GM19035 (cell line): ENCODE results near the gene SPRY2.

Experiments
- ATAC-seq: cut with Tn5 transposase; IDR thresholded peaks from one replicate; pipeline ENCODE4 v1.9.1; 2021; ENCODE audit not compliant: unreplicated experiment

Gene SPRY2, protein sequence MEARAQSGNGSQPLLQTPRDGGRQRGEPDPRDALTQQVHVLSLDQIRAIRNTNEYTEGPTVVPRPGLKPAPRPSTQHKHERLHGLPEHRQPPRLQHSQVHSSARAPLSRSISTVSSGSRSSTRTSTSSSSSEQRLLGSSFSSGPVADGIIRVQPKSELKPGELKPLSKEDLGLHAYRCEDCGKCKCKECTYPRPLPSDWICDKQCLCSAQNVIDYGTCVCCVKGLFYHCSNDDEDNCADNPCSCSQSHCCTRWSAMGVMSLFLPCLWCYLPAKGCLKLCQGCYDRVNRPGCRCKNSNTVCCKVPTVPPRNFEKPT

DNA sequence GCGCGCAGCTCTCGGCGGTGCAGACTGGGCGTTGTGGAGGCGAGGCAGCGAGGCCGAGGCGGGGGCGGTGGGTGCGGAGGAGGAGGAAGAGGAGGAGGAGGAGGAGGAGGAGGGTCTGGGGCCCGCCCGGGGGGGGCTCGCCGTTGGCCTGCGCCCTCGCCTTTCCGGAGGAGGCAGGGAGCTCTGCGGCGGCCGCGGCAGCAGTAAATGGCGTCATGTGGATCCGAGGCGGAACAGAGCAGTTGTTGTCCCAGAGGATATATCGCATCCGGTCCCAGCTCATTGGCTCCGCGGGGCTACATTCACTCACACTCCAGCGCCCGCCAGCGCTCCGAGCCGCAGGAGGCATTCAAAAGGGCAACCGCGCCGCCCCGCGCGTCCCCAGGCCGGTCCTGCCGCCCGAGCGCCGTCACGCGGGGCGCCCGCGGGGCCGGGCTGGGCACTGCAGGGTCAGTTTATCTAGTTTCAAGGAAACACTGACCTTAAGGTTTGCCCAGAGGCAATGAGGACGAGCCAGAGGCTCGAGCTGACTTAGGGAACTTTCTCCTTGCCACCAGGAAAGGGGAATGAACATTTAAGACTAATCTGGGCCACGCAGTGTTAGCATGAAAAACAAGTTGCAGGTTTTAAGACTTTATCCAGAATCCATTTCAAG lies at the start of gene SPRY2:
TSS of gene SPRY2 (minus strand) at position 26 of the 655 bp plus-strand sequence. CDS start 3,421 bp downstream, outside the sequence.
- peak; percentile 47 for ATAC-seq

DNA sequence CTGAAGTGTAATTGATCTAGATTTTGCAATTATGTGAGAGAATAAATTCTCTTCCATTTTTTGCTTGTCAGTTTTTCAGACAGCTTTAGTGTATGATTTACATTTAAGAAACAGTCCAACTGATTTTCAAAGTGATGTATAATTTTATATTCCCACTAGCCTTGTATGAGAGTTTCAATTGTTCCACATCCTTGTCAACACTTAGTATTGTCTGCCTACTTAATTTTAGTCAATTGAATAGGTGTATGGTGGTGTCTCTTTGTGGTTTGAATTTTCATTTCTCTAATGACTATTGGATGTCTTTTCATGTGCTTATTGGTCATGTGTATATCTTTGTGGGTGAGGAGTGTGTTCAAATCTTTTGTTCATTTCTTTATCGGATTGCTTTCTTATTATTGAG lies 49.4 kb upstream of the SPRY2 start:
- ATAC-seq, result no peak

DNA sequence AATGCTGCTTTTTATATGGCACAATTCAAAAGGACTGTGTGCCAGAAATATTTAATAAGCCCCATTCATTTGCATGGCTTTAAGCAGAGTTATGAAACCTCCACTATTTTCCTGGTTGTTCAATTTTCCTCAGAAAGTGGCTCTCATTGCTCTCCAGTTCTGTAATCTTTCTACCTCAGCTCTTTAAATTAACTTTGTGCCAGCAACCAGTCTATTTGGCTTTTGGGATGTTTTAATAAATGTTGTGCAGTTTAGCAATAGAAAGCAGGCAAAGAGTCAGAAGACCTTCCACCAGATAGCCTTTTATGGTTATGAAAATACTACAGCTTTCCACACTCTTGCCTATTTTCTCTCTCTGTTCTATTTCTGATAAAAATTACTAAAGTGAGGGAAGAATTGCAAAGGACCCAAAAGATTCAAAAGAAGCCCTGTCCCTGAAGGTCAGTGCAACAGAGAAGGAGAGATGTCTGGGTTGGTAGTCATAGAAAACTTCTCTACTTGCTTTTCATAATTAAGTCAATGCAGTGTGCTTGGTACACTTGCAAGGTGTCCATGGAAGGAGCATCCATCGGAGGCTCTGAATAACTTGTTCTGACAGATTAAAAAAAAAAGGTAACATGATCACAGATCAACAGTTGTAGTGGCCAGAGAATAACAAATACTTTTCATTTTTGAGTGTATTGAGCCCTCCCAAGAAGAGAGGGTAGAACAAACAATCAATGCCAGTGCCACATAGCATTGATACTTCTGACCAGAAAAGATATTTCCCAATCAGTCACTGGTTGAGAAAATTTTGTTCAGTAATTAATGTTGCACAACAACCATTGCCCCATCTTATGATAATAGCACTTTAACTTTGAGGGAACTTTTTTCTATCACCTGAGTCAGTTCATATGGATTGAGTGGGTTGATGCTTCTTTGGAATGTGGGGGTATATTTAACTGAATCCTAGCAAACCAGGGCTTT lies 48.4 kb upstream of the SPRY2 start:
- no peak for ATAC-seq

DNA sequence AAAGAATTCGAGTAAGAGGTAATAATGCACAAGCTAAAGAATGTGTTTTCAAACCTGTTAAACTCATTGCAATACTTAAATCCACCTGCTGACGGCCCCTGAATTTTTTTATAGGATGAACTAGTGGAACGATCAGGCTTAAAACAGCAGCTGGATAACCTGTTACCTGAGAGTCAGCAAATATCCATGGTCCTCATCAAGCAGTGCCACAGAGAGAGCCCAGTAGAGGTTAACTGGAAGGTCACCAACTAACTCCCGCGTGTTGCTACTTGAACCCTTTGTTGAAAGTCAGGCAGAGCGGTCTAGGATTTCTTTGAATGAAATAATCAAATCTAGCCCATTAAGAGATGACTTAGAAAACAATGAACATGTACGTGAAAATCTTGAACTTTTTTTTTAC lies 47.6 kb upstream of the SPRY2 start:
- no peak for ATAC-seq

DNA sequence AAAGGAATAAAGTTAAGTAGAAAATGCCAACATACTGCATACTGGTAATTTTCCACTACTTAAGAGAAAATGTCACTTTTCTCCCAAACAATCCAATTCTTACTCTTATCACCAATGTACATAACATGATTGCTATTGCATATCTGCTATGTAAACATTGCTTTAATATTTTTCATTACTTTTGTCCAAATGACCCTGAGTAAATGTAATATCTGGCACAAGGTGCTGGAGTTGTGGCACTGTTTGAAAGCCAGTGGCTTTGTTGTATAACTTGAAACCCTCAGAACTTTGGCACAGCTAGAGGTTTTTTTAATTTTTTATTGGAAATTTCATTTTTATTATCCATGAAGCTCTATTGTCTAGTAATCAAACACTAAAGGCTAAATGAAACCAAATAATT lies 45.7 kb upstream of the SPRY2 start:
- ATAC-seq, result no peak

DNA sequence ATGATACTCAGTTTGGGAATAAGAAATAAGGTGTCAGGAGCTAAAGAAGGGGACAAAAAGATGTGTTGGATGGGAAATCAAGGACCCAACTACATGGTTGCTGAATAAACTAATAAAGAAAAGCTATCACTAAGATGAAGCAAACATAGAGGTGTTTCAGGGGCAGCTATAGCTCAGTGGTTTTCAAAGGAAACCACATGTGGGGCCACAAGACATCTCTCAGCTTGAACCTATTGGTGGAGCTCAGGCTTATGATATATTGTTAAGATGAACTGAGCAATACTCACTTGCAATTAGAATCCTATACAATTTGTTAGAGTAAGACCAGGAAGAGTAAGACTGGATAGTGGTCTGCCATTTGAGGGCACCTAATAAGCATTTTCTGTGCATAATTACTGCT lies 45.1 kb upstream of the SPRY2 start:
- peak; percentile 56 for ATAC-seq

DNA sequence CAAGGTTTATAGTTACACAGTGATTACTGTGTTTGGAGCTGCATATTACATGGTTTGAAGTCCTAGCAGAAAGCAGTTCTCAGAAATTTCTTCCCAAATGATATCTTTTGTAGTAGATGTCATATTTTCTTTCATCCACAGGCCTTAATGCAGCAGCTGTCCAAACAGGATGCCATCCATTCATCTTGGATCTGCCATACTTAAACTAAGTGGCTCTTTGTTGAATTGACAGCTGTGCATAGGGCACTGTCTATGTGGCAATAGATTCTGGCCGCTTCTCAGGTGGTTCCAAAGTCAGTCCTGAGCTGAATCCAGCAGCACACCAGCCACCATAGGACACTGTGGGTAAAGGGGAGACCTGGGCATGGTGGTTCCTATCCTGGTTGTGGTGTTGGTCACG lies 41.6 kb upstream of the SPRY2 start:
- no peak for ATAC-seq

DNA sequence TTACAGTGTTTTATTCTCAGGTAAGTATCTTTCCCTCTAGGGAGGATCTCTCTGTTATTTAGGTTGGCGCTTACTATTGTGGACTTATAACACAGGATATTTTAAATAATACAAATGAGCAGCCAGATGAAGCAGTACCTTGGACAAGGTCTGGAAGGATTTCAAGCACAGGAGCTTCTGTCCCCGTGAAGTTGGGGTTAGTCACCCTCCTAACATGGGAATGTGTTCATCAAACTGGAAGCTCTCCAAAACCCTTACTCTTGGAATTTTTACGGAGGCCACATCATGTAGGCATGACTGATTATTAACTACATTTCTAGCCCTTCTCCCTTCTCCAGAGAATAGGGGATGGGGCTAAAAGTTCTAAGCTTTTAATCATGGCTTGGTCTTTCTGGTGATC lies 38.3 kb upstream of the SPRY2 start:
- ATAC-seq, result no peak

DNA sequence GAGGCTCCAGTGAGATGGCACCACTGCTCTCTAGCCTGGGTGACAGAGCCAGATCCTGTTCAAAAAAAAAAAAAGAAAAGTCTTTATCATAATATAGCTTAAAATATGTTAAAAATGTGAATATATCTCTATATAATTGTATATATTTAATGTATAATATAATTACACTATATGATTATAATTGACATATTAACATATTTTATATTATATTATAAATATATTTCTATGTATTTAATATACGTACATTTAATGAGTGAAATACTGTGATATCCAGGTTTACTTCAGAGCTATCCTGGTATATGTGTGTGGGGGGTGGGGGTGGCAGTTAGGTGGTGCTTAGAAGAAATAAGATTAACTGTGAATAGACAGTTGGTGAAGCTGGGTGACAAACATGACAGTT lies 35.6 kb upstream of the SPRY2 start:
- no peak for ATAC-seq

DNA sequence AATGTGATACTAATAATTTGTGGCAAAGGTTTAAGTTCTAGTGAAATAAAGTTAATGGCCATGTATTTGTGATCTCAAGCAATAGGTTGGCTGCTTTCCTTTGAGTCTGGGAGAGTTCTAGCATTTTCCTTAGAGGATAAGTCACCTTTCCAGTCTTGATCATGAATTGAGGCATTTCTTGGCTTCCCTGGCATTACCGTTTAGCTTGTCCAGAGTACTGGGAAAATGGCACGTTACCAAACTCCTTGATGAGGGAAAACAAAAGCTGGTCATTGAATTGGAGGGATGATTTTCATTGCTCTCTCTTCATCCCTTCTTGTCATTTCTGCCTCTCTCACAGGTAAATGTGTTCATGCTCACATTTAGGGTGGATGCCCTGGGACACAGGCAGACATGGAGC lies 34.0 kb upstream of the SPRY2 start:
- no peak for ATAC-seq

DNA sequence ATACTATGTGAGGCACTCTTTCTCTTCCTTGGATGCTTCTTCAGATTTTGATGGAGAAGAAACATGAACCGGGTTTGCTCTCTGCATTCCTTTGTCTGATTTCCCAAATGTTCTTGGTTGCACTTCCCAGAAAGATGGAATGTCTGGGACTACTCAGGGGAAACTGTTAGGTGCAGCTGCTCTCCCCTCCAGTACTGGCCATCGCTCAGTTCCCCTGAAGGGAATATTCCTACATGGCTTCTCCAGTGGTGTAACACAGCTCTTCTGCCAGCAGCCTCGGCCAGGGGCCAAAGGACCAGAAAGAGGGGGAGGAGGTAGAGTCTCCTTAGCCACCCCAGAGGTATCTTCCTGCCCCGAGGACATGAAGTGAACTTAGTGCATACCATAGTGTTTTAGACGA lies 33.5 kb upstream of the SPRY2 start:
- ATAC-seq, result no peak

DNA sequence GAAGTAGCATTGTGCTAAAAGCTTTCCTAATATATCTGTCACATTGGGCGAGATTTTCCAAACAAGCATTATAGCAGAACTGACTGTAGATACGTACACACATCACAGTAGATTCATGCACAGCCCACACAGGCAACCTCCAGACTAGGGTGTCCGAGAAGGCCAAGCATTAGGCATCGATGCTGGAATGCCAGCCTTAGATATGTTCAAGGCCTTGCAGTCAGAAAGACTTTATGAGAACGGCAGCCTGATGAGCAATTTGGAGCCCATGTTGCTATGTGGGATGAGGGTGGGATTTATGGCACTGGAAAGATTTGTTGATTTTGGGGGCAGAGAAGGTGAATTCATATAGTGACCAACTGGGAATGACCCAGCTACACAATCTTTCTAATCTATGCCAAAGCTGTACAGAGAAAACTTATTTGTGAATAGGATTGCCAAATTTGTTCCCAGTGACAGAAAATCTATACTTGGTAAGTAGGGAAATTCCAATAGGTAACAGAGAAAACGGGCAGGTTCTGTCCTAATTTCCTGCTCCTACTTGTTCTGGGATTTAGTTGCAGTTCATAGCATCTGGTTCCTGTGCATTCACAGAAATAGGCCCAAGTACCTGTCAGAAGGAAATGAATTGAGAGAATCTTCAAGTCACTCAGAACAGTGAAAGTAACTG lies 31.0 kb upstream of the SPRY2 start:
- ATAC-seq, result no peak

DNA sequence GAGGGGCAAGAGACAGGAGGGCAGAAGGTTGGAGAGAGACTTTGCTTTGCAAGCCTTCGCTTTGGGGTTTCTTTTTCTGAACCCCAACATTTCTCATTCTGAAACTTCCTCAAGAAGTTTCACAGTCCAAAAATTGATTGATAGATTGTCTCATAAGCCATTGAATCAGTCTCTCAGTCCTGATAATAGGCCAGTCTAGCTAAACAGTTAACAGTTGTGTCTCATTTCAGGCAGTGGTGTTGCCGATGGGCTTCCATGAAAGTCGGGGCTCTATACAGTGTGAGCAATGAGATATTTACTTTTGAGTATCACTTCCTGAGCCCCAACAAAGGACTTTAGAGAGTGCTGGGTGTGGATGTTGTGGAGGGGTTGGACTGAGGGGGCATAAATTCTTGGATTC lies 26.5 kb upstream of the SPRY2 start:
- no peak for ATAC-seq

DNA sequence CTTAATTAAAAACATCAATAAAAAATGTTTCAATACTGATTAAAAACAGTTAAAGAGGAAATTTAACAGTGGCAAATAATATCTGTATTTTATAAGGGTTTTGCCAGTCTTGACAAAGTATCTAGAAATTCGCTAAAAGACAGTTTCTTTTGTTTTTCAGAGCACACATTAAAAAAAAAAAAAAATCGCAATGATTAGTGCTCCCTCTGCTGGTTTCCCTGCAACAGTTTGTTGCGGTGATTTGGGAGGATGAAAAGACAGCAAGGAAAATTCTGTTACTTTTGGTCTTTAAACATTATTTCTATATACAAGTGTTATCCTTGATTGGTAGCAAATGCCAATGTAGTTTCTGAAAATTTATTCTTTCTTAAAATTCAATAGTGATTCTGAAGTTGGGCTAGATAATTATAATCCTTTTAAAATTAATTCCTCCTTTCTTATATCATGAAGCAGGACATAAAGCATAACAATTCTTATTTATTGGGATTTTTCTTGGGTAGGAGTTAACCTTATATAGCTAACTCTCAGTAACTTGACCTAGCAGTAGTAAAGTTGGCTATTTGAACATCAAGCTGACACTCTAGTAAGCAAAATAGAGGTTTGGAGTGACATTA lies 23.1 kb upstream of the SPRY2 start:
- ATAC-seq, result no peak

DNA sequence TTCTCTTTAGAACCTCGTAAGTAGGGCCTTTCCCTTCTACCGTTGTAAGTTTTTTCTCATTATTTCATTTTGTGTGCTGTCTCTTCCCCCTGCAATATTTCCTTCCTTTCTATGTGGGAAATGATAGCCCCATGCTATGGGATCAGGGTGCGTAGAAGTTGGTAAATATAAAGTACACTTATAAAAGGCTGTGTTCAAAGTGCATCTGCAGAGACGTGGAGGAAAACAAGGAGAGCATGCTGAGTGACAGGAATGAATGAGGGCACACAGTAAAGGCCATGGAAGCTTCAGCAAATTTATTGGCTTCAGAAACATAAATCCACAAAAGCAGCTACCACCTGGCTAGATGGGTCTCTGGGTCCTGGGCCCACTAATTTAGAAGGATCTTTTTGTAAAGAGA lies 21.6 kb upstream of the SPRY2 start:
- no peak for ATAC-seq

DNA sequence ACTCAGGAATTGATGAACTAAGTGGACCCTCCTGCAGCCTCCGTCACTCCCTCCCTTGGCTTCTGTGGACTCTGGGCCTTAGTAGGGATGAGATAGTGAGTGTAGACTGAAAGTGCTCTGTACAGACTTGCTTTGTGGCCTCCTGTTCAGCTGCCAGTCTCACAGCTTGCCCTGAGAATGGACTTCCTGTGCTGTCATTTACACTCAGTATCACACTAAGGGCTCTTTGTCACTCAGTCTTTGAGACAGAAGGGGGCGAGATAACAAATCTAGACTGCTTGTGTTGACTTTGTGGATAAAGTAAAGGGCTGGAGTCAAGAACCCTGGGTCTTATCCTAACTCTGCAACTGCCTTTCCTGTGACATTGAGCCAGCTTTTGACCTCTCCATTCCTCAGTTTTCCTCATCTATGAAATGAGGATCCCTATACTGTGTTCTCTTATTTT lies 21.0 kb upstream of the SPRY2 start:
- peak; percentile 72 for ATAC-seq

DNA sequence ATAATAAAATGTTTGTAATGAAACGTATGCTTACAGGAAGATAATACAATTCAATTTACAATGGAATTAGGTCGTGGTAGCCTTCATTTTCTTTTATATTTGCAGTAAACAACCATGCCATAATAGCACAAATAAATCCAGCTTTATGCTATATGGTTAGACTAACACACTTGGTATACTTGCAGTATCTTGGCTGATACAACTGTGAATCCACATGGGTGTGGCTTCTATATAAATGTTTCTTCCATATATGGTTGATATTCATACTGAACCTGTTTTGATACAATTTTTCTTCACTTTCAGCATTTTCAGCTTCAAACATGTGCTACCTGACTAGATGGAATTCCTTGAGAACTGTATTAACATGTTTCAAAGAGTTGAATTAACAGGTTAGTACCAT lies 20.4 kb upstream of the SPRY2 start:
- ATAC-seq, result no peak

DNA sequence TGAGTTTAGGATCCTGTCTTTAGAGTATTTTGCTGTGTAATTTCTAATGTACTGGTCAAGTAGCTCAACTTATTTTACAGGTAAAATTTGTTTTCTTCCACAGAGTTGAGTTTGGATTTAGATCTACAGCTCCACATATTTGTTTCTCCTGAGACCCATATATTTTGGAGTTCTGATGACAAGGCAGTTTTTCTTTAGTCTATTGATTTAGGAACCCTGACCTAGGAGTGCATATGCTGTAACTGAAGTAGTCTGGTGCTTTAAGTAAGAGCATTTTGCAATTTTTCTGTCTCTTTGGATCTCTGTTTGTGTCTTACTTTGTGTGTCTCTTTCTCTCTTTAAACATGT lies 19.5 kb upstream of the SPRY2 start:
- no peak for ATAC-seq

DNA sequence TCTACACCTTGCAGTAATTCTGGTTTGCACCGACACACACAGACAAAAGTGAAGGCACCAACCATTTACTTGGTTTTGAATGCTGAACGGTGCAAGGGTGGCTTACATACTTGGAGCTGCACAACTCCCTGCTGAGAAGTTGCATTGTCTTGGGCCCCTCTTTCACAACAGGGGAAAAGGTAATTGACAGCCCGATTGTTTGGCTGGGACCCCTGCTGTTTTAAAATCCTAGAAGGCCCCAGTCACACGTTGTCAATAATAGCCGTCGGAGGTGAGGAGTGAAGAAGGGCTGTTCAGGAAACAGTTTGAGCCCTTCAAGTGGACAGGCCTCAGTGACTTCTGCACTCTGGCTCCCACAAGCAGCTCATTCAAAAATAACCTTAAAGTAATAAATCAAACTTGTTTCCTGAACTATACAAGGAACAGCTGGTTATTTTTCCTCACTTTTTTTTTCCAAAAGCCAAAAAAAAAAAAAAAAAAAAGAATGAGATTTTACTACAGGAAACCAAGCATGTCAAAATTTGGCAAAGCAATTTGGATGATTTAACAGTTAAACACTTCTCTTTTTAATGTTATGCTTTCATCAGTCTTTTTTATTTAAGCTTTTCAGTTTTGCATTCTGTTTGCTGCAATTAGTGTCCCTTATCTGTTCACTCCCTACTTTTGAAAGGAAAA lies 19.0 kb upstream of the SPRY2 start:
- no peak for ATAC-seq

DNA sequence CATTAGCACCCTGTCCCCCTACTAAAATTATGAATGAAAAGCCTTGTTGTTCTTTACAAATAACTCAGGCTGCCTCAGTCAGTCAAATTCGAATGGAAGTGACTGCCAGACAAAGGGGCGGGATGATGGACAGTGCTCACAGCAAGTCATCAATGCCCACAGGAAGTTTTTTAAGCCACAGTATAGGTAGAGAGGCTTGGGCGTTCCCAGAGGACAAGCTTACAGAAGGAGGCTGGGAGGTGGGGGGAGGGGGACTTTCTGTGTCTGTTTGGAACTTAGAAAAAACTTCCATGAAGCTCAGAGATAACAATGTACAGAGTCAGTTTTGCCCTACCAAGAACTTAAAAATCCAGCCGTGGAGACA lies 18.5 kb upstream of the SPRY2 start:
- ATAC-seq, result no peak
